Muscle of arm (tissue), 12 donors: ENCODE data around the gene THTPA. TPM values are rescaled to one million over a fixed set of nuclear protein-coding genes. Genes with fewer than 3 reads are reported as not detected.
"Not testable (repeated sequence)": the region's sequence is repeated elsewhere in the genome, so short reads cannot be mapped to it uniquely, and the experiment has no call there.

Source experiments
- DNase-seq: peaks from one replicate; pipeline ENCODE4 v3.0.0-alpha.2; 2013
- polyA plus RNA-seq, 12 donors: library from polyadenylated mRNA; unstranded; fragments of 120-200 nt; gene quantifications; one replicate each; pipeline ENCODE4 v1.2.1, GENCODE V29; 2013; ENCODE audit not compliant: insufficient read length in 12 of 12

Gene THTPA
- polyA plus RNA-seq, 12 donors = 8.9 to 14.0 (median 11.1) TPM; not detected in 2

GRCh38 chr14:23609411-23610089 lies 53.5 kb downstream of the THTPA start:
- DNase-seq = not testable (repeated sequence)

Other genes starting within 250 kb of the THTPA start
- gene BCL2L2, start 249.4 kb upstream of the THTPA start, polyA plus RNA-seq = 10 to 100 TPM in 11 of 12 donors, not detected in 1; 26.0 to 36.9 (median 30.1) TPM
- 1,000 to 10,000 TPM in 1 of 12 donors, 100 to 1,000 TPM in 7, 10 to 100 TPM in 4; 92.5 to 1,853 (median 109) TPM for gene PABPN1, start 234.8 kb upstream of the THTPA start, polyA plus RNA-seq
- gene SLC22A17, start 203.4 kb upstream of the THTPA start, polyA plus RNA-seq = 10 to 100 TPM in 11 of 12 donors, not detected in 1; 14.7 to 29.5 (median 19.7) TPM
- 10 to 100 TPM in 11 of 12 donors, not detected in 1; 31.8 to 63.3 (median 48.1) TPM for gene EFS, start 191.1 kb upstream of the THTPA start, polyA plus RNA-seq
- not detected for gene IL25, start 183.5 kb upstream of the THTPA start, polyA plus RNA-seq
- gene CMTM5, start 179.2 kb upstream of the THTPA start, polyA plus RNA-seq = 1 to 10 TPM in 8 of 12 donors, under 1 TPM in 2, not detected in 2; 0.52 to 3.6 (median 1.5) TPM
- gene MYH6, start 148.0 kb upstream of the THTPA start, polyA plus RNA-seq = 1 to 10 TPM in 11 of 12 donors, not detected in 1; 2.4 to 8.2 (median 5.4) TPM
- gene MYH7, start 120.6 kb upstream of the THTPA start, polyA plus RNA-seq = 1,000 to 10,000 TPM in 1 of 12 donors, 100 to 1,000 TPM in 11; 205 to 1,002 (median 674) TPM
- gene NGDN, start 86.6 kb upstream of the THTPA start, polyA plus RNA-seq = 10 to 100 TPM in 11 of 12 donors, not detected in 1; 32.3 to 55.6 (median 40.1) TPM
- 1 to 10 TPM in 9 of 12 donors, under 1 TPM in 2, not detected in 1; 0.89 to 4.0 (median 1.7) TPM for gene ZFHX2, start 4.5 kb upstream of the THTPA start, polyA plus RNA-seq
- gene AP1G2, start 11.5 kb downstream of the THTPA start, polyA plus RNA-seq = 10 to 100 TPM in 11 of 12 donors, not detected in 1; 12.2 to 77.8 (median 15.3) TPM
- gene JPH4, start 22.5 kb downstream of the THTPA start, polyA plus RNA-seq = 10 to 100 TPM in 1 of 12 donors, 1 to 10 TPM in 2, under 1 TPM in 8, not detected in 1; 0.33 to 13.6 (median 0.63) TPM
- gene DHRS2, start 80.1 kb downstream of the THTPA start, polyA plus RNA-seq = under 1 TPM in 9 of 12 donors, not detected in 3; 0.12 to 0.98 (median 0.26) TPM